22Rv1 (cell line): ENCODE measurements around the gene P3H1.

Source experiments
- ZFX ChIP-seq: fragments of 450-650 bp; IDR thresholded peaks from 2 replicates; pipeline ENCODE4 v1.6.1; 2017; ENCODE audit warnings: antibody characterized with exemption, borderline replicate concordance
- TF ChIP-seq, protein P1 (sequence below): fragments of 450-650 bp; IDR thresholded peaks from 2 replicates; pipeline ENCODE4 v1.5.1; 2017; ENCODE audit warnings: mild to moderate bottlenecking

DNA sequence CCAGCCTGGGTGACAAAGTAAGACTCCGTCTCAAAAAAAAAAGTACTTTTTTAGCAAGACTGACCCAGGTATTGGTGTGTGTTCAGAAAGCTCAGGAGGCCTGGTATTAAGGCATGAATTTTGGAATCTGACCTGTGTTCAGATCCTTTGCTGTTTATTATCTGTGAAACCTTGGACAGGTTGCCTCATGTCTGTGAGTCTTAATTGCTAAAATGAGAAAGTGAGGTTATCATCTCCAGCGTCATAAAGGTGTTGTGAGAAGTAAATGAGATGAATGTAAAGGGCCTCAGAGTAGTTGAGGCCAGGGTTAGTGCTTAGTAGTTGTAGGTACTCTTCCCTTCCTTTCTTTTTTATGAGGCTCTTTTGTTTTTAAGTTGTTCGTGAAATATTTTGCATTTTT, 3.0 kb upstream of the P3H1 start:
- TF ChIP-seq, protein P1, sequence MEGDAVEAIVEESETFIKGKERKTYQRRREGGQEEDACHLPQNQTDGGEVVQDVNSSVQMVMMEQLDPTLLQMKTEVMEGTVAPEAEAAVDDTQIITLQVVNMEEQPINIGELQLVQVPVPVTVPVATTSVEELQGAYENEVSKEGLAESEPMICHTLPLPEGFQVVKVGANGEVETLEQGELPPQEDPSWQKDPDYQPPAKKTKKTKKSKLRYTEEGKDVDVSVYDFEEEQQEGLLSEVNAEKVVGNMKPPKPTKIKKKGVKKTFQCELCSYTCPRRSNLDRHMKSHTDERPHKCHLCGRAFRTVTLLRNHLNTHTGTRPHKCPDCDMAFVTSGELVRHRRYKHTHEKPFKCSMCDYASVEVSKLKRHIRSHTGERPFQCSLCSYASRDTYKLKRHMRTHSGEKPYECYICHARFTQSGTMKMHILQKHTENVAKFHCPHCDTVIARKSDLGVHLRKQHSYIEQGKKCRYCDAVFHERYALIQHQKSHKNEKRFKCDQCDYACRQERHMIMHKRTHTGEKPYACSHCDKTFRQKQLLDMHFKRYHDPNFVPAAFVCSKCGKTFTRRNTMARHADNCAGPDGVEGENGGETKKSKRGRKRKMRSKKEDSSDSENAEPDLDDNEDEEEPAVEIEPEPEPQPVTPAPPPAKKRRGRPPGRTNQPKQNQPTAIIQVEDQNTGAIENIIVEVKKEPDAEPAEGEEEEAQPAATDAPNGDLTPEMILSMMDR = no peak
- TF ChIP-seq ZFX = no peak
